ENCODE measurements around the gene HOMEZ.

Gene HOMEZ

GRCh38 chr14:23307687-23308644 is 22.0 kb upstream of the HOMEZ start:
- no peak for DNase-seq (ENCODE audit: low spot score)

GRCh38 chr14:23307146-23307530 is 21.2 kb upstream of the HOMEZ start:
- DNase-seq (ENCODE audit: low spot score) = no peak

GRCh38 chr14:23306412-23307145 is 20.6 kb upstream of the HOMEZ start, which contains the start of gene BCL2L2:
Gene BCL2L2, plus strand, starts transcription at chr14:23306833. Its CDS starts 935 bp downstream, at chr14:23307768.
- peak; percentile 72 for DNase-seq (ENCODE audit: low spot score)

- DNase-seq (ENCODE audit: low spot score) = no peak
Observed at GRCh38 chr14:23302290-23303225, 16.6 kb upstream of the HOMEZ start, which contains the start of gene PPP1R3E. Gene PPP1R3E, minus strand, starts transcription at chr14:23302859. Its CDS starts 283 bp downstream, at chr14:23302576.

GRCh38 chr14:23301969-23302289 is 16.0 kb upstream of the HOMEZ start:
- DNase-seq (ENCODE audit: low spot score) = no peak

GRCh38 chr14:23301288-23301968 is 15.5 kb upstream of the HOMEZ start:
- peak; percentile 98 for DNase-seq (ENCODE audit: low spot score)

- no peak for DNase-seq (ENCODE audit: low spot score)
Observed at GRCh38 chr14:23300687-23301223, 14.8 kb upstream of the HOMEZ start.

- DNase-seq (ENCODE audit: low spot score) = no peak
Observed at GRCh38 chr14:23299986-23300686, 14.2 kb upstream of the HOMEZ start.

GRCh38 chr14:23299211-23299957 is 13.5 kb upstream of the HOMEZ start:
- DNase-seq (ENCODE audit: low spot score) = no peak

- no peak for DNase-seq (ENCODE audit: low spot score)
Observed at GRCh38 chr14:23297611-23298277, 11.8 kb upstream of the HOMEZ start.

GRCh38 chr14:23297096-23297495 is 11.2 kb upstream of the HOMEZ start:
- no peak for DNase-seq (ENCODE audit: low spot score)

GRCh38 chr14:23296012-23296777 is 10.3 kb upstream of the HOMEZ start:
- no peak for DNase-seq (ENCODE audit: low spot score)

- DNase-seq (ENCODE audit: low spot score) = no peak
Observed at GRCh38 chr14:23294734-23295561, 9.0 kb upstream of the HOMEZ start.

GRCh38 chr14:23286902-23287479 is 1.1 kb upstream of the HOMEZ start:
- DNase-seq (ENCODE audit: low spot score) = no peak

- peak; percentile 26 for DNase-seq (ENCODE audit: low spot score)
Observed at GRCh38 chr14:23285530-23286019, 357 bp downstream of the HOMEZ start.

- no peak for DNase-seq (ENCODE audit: low spot score)
Observed at GRCh38 chr14:23284654-23285529, 1.0 kb downstream of the HOMEZ start.

All from HuH-7.5 (cell line).